ENCODE measurements around the gene GPAM. TPM values are rescaled to one million over a fixed set of nuclear protein-coding genes. Genes with fewer than 3 reads are reported as not detected.

The GPAM gene
- total RNA-seq, 2 donors from 2014 or later = 8.5 to 11.2 TPM

Other genes starting within 250 kb of the GPAM start
- not detected for gene TECTB, start 99.6 kb upstream of the GPAM start, total RNA-seq
- 10 to 100 TPM; 13.9 to 16.7 TPM for gene ACSL5, start 190.4 kb upstream of the GPAM start, total RNA-seq

All from thoracic aorta (tissue), 2 donors.